Activated T-cell treated with anti-CD3 and anti-CD28 coated beads, Interleukin-2, amount 50 U/mL, for 48 hours (primary cell): ENCODE results near the gene MARK1.
"Not testable (repeated sequence)": the region's sequence is repeated elsewhere in the genome, so short reads cannot be mapped to it uniquely, and the experiment has no call there.

Source experiments
- DNase-seq, 2 experiments: peaks; one replicate each; pipeline ENCODE4 v3.0.0-alpha.2; 2020

MARK1 gene

DNA sequence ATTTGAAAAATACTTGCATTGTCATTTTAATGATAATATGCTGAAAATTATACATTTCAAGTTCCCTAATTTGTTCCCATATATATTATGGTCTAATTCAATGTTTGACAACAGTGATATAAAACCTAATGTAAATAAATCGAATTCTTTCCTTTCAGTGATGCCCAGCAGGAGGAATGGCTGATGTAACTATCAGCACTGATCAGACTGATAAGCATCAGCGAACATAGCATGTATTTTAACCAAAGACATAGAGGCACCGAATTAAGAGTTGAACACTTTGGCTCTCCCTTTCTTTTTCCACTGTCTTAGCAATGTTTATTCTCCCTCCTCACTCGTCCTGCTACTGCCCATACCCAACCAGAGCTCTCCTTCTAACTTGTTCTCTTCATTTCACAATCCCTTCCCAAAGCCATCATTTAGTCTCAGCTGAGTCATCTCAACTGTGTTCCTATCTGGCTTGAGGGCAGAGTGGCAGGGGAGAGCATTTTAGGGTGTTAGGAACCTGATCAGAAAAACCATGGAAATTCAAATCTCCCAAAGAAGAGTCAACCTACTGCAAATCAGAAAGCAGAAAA, 103.4 kb downstream of the MARK1 start:
- DNase-seq = no peak

DNA sequence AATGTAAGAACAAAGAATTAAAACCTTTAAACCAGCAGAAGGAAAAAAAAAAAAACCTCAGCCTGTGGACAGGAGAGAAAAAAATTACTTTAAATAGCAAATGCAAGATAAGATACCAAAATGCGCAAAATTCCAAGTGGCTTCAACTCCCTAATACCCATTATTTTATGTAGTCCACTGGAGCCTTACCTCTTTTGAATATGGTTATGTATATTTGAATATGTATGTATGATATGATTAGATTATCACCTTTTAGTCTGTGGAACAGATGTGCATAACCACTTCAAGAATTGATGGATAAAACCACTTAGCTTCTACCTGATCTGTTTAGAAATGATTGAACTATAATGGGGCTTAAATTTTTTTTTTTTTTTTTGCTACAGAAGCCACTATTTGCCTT, 109.8 kb downstream of the MARK1 start:
- no peak for DNase-seq

GRCh38 chr1:220642285-220642684, 114.3 kb downstream of the MARK1 start:
- DNase-seq = no peak

GRCh38 chr1:220652995-220653394, 125.1 kb downstream of the MARK1 start:
- no peak for DNase-seq

- DNase-seq = no peak
Measured at GRCh38 chr1:220655509-220655908, 127.6 kb downstream of the MARK1 start.

DNA sequence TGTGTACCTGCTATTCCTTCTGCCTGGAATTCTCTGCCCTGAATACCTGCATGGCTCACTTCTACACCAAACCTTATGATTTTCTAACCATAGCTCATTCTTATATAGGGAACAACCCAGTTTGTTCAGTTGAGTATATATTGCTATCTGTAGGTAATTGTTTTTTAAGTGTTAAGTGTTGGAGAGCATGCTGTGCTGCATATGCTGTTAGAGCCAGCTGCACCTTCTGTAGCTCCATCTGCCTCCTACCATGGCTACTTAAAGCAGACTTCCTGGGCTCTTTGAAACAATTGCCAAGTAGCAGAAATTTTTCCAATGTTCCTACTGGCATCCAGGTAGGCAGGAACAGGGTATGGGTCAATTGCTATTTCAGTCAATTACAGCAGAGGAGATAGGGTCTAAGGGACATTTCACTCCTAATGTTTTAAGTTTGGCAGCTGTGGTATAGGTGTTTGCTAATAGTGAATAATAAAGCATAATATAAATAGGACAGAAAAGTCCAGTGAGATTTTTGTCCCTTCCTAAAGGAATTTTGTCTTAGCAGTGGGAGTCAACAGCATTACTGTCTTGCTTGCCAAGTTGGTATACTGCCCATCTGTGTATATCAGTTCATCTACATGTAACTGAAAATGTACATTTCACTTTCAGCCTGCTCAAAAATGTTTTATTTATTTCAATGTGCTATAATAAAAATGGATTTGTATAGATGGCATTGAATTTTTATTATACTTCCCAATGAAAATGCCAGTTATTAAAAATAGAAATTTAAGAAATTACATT, 128.2 kb downstream of the MARK1 start:
- no peak for DNase-seq

- no peak for DNase-seq
Measured at GRCh38 chr1:220666349-220666748, 138.4 kb downstream of the MARK1 start.

DNA sequence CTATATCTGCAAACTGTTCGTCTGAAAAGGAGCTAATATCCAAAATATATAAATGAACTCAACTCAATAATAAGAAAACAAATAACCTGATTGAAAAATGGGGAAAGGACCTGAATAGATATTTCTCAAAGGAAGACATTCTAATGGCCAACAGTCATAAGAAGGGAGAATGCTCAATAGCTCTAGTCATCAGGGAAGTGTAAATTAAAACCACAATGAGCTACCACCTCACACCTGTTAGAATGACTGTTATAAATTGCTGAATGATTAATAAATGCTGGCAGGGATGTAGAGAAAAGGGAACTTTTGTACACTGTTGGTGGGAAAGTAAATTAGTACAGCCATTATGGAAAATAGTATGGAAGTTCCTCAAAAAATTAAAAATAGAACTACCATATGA, 141.1 kb downstream of the MARK1 start:
- DNase-seq = no peak

- DNase-seq = no peak
Measured at GRCh38 chr1:220670365-220670764, 142.4 kb downstream of the MARK1 start.

DNA sequence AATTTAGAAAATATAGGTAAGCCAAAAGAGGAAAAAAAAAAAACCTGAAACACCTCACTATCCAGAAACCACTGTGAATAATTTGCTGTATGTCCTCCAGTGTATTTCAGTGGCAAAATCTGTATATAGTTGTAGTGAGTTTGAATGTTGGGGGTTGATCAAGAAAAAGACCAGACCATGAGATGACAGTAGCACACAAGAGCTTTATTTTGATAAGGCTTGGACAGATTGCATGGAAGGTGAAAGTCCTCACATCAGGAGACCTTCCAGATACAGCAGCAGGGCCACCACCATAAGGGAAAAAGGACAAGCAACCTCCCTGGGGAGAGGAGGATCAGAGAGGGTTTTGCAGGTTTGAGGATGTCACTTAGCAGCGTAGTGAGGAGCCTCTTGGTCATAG, 146.0 kb downstream of the MARK1 start:
- no peak for DNase-seq

- no peak for DNase-seq
Measured at GRCh38 chr1:220677251-220677650, 149.3 kb downstream of the MARK1 start.

GRCh38 chr1:220680085-220680687, 152.2 kb downstream of the MARK1 start:
- no peak for DNase-seq

- no peak for DNase-seq
Measured at GRCh38 chr1:220681220-220681880, 153.4 kb downstream of the MARK1 start.

GRCh38 chr1:220682901-220683576, 155.1 kb downstream of the MARK1 start:
- no peak for DNase-seq

GRCh38 chr1:220683716-220684115, 155.8 kb downstream of the MARK1 start:
- DNase-seq = not testable (repeated sequence)

GRCh38 chr1:220684890-220685289, 157.0 kb downstream of the MARK1 start:
- DNase-seq = no peak

GRCh38 chr1:220685879-220686278, 157.9 kb downstream of the MARK1 start:
- no peak for DNase-seq

- no peak for DNase-seq
Measured at GRCh38 chr1:220687809-220688208, 159.9 kb downstream of the MARK1 start.

DNA sequence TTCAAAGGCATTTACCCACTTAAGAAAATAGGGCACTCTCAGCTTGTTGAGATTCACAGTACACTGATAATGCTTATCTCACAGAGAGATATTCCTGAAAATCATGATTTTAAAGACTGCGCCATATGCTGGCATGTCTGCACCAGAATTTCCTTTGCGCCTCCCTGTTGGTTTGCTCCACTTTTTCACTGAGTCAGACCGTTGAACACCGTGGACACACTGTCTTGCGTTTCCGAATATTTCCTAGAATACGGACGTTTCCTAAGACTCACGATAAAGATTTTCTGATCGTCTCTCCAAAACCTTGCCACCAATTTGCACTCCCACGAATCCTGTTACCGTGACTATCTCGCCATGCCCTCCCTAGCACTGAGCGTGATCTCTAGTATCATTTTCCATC, 161.7 kb downstream of the MARK1 start:
- DNase-seq = no peak

DNA sequence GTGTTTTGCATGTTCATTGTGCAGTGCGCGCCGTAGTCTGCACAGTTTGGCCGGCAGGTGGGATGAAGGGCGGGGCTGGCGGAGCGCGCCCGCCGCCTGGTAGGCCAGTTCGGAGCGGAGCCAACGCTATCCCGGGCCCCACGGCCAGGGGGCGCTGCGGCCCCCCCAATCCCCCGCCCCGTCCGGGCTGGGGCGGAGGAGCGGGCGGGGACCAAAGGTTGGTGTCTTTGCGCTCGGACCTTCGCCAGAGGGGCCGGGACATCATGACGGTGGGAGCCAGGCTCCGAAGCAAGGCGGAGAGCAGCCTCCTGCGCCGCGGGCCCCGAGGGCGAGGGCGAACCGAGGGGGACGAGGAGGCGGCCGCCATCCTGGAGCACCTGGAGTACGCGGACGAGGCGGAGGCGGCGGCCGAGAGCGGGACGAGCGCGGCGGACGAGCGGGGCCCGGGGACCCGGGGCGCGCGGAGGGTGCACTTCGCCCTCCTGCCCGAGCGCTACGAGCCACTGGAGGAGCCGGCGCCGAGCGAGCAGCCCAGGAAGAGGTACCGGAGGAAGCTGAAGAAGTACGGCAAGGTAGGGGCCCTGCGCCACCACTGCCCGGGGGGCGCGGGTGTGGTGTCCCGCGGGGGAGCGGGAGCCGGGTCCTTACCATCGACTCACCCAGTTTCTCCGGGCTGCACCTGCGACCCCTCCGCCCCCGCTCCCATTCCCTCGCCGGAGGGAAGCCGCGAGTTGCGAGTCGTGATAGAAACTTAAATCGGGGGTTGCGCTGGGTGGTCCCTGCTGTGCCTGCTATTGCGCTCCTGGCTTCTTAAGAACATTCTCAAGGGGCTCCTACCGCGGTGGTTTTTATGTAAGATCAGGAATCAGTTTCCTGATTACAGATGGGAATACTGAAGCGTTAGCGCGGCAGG, 162.5 kb downstream of the MARK1 start, which contains the start of gene C1orf115:
Gene C1orf115 (plus strand): TSS at position 224 of the 913 bp plus-strand sequence. CDS start 40 bp downstream, at position 264.
- DNase-seq = peak; percentile 86 to 90

DNA sequence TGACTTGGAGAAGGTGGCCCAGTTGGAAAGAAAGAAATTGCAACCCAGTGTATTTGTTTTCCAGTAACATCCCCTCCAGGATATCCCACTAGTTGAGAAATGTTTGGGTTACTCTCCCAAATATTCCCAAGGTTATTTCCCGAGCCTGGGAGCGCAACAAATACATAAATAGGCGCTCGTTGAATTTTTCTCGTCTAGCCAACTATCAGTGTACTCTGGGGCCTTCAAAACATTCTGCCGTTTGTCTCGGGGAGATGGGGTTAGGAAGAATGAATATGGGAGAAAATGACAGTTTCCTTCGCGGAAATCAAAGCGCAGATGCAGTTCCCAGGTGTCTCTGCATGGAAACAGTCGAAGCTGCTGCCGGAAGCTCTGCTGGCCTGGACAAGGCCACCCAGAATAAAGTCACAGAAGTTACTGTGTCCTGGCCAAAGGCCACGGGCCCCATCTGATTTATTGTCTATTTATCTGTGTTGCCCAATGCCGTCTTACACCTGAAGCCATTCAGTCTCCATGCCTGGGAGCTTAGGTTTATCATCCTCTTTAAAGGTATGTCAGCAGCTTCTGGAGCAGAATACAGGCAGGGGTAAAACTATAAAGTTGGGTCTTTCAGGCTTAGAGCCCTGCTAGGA, 163.2 kb downstream of the MARK1 start:
- DNase-seq = no peak
